Forelimb muscle (tissue), 1 donor: Measurements from ENCODE around the gene SCYGR8. TPM values are rescaled to one million over a fixed set of nuclear protein-coding genes. Genes with fewer than 3 reads are reported as not detected.
A peak's percentile ranks its signal among the peaks of the same experiment; 100 is the strongest.

Experiments used
- DNase-seq: peaks from one replicate; pipeline ENCODE4 v3.0.0-alpha.2; 2013; ENCODE audit warnings: low read depth
- polyA plus RNA-seq: library from polyadenylated mRNA; unstranded; fragments of 120-200 nt; gene quantifications from one replicate; pipeline ENCODE4 v1.2.1, GENCODE V29; 2013; ENCODE audit not compliant: insufficient read length

The SCYGR8 gene
- polyA plus RNA-seq, 1 donor: not detected

DNA sequence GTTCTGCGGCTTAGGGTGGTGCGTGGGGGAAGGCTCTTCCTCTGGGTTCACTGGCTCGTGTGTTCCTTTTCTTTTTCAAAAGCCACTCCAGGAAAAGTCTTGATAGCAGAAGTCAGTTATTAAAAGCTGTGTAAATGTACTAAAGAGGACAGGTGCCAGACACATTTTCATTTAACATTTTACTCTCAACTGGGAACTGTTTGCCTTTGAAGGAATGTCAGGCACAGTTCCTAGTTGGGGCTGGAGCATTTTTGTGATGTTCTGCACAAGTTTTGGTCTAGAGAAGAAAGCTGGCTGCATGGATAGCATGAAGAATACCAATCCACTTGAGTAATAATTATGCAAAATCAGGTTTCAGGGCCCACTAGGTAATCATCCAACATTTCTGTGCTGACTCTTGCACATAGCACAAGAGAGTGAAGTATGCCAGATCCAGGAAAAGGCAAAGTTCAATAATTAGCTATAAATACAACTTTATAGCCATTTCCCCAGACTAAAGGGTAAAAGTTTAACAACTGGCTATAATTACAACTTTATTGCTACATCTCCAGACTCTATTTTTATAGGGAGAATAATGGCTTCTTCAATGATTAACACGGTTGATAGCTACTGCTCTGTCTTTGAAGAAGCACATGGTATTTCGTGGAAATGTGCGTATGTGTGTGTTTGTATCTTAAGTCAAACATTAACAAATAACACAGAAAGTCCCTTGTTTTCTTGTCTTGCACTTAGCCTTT, 16.2 kb downstream of the SCYGR8 start:
- DNase-seq: no peak

DNA sequence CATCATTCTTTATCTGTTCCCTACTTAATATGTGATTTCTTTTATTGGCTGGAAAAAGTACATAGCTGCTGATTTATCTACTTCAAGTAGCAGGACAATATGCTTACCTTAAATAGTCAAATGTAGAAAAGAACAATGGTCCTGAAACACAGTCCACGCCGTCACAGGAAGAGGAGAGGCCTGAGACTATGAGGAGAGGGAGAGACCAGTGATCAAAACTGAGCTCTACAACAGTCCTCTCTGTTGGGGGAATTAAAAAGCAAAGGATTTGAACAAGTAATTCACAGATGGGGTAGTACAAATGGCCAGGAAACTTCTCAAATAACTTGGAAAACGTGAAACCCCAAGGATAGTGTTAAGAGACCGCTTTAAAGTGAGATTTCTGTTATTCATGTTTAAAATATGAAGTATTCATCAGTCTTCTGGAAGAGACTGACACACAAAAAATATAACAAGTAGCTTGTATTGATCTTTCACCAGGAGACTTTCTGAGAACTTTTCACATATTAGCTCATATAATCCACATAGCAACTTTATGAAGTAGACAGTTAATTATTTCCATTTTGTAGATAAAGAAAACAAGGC, 20.2 kb downstream of the SCYGR8 start:
- peak; percentile 31 for DNase-seq

DNA sequence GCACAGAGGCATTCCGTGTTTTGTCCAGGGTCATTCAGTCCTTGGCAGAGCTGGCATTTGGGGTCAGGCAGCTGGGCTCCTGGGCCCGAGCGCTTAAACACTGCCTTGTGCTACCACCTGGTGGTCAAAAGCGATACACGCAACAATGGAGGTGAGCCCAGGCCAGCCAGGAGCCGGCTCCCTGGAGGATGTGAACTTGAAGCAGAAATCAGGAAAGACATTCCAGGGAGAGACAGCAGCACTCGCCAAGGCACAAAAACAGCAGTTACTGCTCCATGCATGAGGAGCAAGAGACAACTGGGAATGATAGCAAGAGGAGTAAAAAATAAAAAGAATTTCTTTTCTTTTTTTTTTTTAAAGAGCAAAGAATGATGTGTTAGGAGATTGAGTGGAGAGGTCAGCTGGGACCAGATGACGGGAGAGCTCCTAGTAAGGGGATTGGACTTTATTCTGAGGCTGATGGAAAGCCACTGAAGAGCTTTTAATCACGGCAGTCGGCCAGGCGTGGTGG, 20.7 kb downstream of the SCYGR8 start:
- peak; percentile 54 for DNase-seq

GRCh38 chr2:227767830-227768229, 22.1 kb downstream of the SCYGR8 start:
- no peak for DNase-seq

DNA sequence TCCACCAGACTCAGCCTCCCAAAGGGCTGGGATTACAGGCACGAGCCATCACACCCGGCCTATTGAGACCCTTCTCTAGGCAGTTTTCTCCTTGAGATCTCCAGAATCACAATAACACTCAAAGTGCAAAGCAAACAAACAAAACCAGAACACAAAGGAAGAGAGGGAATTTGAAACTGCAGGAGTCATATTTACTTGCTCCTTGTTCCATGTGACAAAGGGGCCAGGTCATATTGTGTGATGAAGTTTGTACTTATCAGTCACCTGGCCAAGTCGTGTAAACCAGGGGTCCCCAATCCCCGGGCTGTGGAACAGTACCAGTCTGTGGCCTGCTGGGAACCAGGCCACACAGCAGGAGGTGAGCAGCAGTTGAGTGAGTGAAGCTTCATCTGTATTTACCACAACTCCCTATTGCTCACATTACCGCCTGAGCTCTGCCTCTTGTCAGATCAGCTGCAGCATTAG, 26.5 kb downstream of the SCYGR8 start:
- DNase-seq: no peak

DNA sequence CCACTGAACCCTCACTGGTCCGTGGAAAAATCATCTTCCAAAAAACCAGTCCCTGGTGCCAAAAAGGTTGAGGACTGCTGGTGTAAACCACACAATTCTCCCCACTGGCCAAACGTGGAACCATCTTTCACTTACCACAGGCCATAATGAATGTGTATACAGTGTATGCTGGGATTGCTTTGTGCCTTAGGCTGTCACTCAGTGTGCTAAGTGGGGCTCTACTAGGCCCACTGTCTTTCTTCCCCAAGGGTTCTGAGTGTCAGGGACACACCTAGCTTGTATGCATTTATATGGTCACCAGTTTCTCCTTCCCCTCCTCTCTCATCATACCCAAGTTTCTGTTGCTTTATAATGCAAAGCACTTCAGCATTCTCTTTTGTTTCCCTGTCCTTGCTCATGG, 27.2 kb downstream of the SCYGR8 start:
- DNase-seq: no peak

GRCh38 chr2:227774011-227774624, 28.4 kb downstream of the SCYGR8 start:
- DNase-seq: no peak

GRCh38 chr2:227774895-227775842, 29.5 kb downstream of the SCYGR8 start:
- DNase-seq: no peak

DNA sequence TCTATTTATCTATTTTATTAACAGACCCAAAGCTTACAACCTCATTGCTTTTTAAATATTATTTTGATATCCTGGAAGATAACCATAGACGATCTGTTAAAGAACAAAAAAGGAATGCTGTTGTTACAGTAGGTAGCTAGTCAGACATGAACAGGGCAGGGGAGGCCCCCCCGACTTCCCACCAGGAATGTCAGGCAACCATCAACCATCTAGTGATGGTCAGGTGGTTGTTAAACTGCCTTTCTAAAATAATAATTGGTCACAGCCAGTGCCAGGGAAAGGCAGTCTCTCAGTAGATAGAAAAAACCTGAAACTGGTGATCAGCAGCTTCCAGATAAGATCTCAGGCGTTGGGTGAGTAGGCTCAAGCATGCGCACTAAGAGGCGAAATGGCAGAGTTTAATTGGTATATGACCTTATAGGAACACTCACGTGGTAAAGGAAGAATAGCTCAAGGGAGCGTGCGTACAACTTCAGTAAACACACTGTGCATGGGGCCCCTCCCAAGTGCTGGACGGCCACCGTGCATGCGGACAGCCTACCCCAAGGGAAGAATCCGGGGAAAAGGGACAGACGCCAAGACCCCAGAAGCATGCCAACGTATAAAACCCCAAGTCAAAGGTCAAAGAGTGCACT, 35.4 kb downstream of the SCYGR8 start:
- no peak for DNase-seq

DNA sequence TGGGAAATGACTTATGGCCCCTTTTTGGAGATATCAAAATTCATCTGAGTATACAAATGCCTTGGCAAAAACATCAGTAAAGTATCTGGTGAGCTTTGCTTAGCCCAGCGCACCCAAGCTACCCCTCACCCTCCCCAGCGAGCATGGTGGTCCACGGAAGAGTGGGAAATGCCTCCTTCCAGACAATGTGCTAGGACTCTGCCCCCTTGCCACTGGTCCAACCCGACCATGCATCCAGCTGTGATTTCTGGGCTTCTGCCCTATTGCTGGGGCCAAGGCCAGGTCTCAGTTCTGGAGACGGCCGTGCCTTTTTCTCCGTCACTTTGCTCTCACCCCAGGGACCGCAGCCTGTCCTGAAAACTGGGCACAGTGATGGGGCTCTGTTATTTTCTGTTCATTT, 36.1 kb downstream of the SCYGR8 start:
- no peak for DNase-seq

DNA sequence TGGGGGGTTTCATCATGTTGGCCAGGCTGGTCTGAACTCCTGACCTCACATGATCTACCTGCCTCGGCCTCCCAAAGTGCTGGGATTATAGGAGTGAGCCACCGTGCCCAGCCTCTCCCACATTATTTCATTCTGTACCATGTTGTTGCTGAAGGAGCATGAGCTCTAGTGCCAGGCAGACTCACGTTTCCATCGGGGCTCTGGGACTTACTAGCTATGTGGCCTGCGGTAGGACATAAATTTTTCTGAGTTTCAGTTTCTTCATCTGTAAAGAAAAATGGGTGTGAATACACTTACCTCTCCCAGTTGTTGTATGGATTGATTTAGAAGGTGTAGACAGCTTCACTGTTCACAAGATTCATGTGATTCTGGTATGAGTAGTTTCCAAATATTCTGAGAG, 37.1 kb downstream of the SCYGR8 start:
- DNase-seq: no peak

DNA sequence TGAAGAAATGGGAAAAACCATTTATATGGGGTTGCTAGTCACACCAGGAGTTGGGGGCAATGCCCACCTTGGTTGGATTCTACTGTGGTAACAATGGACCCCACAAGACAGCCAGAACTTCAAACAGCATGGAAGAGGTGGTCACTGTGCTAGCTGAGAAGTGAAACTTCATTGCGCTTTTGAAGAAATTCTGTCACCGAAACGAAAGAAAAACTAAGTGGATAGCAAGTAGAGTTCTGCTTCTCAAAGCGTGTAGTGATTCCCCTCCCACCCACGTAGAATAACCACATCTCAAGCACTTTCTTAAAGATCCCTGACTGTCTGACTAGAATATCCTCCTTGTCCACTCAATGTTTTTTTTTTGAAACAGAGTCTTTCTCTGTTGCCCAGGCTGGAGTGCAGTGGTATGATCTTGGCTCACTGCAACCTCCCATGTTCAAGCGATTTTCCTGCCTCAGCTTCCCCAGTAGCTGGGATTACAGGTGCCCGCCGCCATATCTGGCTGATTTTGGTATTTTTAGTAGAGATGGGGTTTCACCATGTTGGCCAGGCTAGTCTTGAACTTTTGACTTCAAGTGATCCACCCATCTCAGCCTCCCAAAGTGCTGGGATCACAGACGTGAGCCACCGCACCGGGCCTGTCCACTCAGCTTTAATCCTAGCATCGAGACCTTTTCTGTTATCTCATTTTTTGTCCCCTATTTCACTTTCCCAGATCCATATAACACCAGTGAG, 37.9 kb downstream of the SCYGR8 start:
- DNase-seq: no peak

DNA sequence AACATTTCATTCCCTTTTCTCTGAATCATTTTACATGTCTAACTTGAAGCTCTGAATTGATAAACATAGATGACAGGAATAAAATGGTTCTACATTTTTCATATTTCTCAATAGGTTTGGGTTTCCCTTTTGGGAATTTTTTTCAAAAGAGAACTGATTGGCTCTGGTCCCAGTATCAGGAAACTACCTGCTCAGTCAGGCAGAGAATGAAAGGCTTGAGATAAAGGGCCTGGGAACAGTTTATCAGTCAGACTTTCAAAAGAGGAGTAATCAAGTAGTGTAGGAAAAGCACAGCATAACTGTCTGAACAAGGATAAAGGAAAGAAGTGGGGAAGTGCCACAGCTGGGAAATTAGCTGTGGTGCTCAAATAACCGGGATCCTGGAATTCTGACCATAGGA, 39.6 kb downstream of the SCYGR8 start:
- DNase-seq: no peak

DNA sequence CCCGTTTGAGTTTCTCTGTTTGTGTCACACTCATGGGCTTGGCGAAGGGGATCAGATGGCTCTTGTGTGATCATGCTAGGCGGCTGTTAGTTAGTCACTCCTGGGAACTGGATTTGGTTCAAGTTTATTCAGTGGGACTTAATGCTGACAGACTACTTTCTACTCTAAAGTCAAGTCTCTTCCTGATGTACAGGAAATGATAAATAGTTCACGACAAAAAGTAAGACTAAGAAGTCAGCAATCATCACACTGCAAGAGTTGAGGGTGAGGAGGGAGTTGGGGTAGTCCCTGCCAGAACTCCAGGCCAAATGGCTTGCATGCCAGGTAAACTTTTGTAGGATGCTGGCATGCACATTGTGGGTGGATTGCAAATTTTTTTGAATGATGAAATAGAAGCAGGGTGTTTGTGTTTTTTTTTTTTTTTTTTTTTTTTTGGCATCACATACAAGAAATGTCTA, 42.9 kb downstream of the SCYGR8 start:
- no peak for DNase-seq

DNA sequence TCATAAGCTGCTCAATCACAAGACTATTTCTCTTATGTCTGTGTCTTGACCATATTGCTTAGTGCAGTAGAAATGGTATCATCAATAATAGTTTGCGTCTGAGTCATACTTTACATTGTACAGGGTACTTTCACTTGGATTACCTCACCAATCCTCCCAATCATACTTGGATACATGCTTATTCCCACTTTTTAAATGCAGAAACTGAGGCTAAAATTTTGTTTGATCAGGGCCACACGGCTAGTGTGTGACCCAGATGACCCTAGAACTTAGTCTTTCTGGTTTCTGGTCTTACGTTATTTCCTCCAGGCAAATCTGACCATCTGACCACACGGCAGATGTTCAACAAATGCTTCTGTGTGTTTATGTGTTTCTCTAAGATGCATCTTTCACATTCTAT, 44.1 kb downstream of the SCYGR8 start:
- DNase-seq: no peak

DNA sequence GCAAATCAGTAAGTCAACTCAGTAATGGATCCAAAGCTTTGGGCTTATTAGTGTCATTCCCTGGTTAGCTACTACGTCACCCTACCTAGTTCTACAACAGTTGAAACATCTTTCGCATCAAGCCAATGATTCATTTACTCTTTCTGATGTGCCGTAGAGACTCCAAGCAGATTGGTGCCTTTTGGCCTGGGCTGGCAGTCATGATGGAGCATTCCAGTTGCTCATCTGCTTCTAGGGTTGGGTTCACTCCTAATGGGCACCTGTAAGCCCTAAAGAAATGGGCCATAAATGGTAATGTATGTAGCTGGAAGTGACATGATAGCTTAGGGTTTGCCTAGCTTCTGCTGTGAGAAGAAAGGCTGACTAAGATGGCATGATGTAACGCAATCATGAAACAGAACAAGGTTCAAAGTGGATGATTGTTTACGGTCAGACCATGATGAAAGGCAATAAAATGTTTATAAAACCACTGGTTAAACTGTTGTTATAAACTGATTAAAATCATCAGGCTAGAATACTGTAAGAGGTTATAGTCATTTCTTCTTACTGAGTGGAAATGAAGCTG, 47.5 kb downstream of the SCYGR8 start:
- no peak for DNase-seq
